ENCODE data around the gene TLE1. TPM values are rescaled to one million over a fixed set of nuclear protein-coding genes. Genes with fewer than 3 reads are reported as not detected.
A peak's percentile ranks its signal among the peaks of the same experiment; 100 is the strongest.

Gene TLE1
- total RNA-seq, 1 experiment from 2014 or later: 97.7 TPM

- POLR2A ChIA-PET: no interaction called here
- TF ChIP-seq, protein P1, sequence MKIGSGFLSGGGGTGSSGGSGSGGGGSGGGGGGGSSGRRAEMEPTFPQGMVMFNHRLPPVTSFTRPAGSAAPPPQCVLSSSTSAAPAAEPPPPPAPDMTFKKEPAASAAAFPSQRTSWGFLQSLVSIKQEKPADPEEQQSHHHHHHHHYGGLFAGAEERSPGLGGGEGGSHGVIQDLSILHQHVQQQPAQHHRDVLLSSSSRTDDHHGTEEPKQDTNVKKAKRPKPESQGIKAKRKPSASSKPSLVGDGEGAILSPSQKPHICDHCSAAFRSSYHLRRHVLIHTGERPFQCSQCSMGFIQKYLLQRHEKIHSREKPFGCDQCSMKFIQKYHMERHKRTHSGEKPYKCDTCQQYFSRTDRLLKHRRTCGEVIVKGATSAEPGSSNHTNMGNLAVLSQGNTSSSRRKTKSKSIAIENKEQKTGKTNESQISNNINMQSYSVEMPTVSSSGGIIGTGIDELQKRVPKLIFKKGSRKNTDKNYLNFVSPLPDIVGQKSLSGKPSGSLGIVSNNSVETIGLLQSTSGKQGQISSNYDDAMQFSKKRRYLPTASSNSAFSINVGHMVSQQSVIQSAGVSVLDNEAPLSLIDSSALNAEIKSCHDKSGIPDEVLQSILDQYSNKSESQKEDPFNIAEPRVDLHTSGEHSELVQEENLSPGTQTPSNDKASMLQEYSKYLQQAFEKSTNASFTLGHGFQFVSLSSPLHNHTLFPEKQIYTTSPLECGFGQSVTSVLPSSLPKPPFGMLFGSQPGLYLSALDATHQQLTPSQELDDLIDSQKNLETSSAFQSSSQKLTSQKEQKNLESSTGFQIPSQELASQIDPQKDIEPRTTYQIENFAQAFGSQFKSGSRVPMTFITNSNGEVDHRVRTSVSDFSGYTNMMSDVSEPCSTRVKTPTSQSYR (CRISPR knock-in tag; IDR thresholded peaks at IDR 0.05): no peak
- TF ChIP-seq MYBL2 (CRISPR knock-in tag; IDR thresholded peaks at IDR 0.05): no peak
- TF ChIP-seq, protein P2, sequence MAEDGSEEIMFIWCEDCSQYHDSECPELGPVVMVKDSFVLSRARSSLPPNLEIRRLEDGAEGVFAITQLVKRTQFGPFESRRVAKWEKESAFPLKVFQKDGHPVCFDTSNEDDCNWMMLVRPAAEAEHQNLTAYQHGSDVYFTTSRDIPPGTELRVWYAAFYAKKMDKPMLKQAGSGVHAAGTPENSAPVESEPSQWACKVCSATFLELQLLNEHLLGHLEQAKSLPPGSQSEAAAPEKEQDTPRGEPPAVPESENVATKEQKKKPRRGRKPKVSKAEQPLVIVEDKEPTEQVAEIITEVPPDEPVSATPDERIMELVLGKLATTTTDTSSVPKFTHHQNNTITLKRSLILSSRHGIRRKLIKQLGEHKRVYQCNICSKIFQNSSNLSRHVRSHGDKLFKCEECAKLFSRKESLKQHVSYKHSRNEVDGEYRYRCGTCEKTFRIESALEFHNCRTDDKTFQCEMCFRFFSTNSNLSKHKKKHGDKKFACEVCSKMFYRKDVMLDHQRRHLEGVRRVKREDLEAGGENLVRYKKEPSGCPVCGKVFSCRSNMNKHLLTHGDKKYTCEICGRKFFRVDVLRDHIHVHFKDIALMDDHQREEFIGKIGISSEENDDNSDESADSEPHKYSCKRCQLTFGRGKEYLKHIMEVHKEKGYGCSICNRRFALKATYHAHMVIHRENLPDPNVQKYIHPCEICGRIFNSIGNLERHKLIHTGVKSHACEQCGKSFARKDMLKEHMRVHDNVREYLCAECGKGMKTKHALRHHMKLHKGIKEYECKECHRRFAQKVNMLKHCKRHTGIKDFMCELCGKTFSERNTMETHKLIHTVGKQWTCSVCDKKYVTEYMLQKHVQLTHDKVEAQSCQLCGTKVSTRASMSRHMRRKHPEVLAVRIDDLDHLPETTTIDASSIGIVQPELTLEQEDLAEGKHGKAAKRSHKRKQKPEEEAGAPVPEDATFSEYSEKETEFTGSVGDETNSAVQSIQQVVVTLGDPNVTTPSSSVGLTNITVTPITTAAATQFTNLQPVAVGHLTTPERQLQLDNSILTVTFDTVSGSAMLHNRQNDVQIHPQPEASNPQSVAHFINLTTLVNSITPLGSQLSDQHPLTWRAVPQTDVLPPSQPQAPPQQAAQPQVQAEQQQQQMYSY (CRISPR knock-in tag; IDR thresholded peaks at IDR 0.05): no peak
- TF ChIP-seq MLX (CRISPR knock-in tag; IDR thresholded peaks at IDR 0.05): no peak
- TF ChIP-seq ZNF317 (CRISPR knock-in tag; IDR thresholded peaks at IDR 0.05; ENCODE audit: borderline replicate concordance, low read depth): no peak
- H3K27ac Mint-ChIP-seq: peak overlapping the region; percentile 8; the same call in 1 of the 2 replicates
- H3K36me3 Mint-ChIP-seq: peaks cover 28% of the 10 kb centered on the region
- H3K9me3 Mint-ChIP-seq: no peaks in the 10 kb centered on the region
- CTCF ChIA-PET: interaction anchor here (0.8 kb wide), 1 partner anchor 9 kb away, joined by 3 read pairs; no protein-coding TSS in a partner anchor
- H3K4me3 Mint-ChIP-seq: no peak overlapping the region
- peaks cover 33% of the 10 kb centered on the region for H3K4me1 Mint-ChIP-seq
- DNase-seq (ENCODE audit: low spot score) (no peak), ATAC-seq (no peak)
- H3K27me3 Mint-ChIP-seq (ENCODE audit: low read depth): no peaks in the 10 kb centered on the region
These were observed 7.2 kb downstream of the TLE1 start for GRCh38 chr9:81682177-81682576.

DNA sequence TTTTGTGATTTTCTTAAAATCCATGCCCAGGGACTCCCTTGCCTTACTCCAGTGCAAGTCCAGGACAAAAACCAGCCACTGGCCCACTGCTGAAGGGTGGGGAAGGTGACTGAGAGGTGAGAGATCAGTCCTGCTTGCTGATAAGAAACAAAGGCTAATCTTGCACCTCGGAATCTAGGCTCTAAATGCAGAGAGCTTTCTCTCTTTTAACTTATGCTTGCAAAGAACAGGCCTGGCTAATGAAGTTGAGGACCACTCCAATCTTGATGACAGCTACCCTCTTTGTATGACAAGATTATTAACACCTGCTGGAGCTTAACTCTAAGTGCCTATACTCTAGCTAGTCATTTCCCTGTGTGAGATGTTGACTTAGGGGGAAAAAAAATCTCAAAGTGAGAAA is 8.8 kb downstream of the TLE1 start:
- ATAC-seq (no peak), DNase-seq (ENCODE audit: low spot score) (no peak)
- Mint-ChIP-seq H3K36me3 (peaks cover 39% of the 10 kb centered on the region), H3K27ac (peak overlapping the region; percentile 68), H3K4me3 (peak overlapping the region; percentile 4; the same call in 1 of the 2 replicates), H3K4me1 (peaks cover 42% of the 10 kb centered on the region), H3K27me3 (ENCODE audit: low read depth) (no peaks in the 10 kb centered on the region), H3K9me3 (no peaks in the 10 kb centered on the region)
- ChIA-PET POLR2A (no interaction called here), CTCF (no interaction called here)
- TF ChIP-seq ZNF512 (CRISPR knock-in tag; IDR thresholded peaks at IDR 0.05; ENCODE audit: borderline replicate concordance): no peak

DNA sequence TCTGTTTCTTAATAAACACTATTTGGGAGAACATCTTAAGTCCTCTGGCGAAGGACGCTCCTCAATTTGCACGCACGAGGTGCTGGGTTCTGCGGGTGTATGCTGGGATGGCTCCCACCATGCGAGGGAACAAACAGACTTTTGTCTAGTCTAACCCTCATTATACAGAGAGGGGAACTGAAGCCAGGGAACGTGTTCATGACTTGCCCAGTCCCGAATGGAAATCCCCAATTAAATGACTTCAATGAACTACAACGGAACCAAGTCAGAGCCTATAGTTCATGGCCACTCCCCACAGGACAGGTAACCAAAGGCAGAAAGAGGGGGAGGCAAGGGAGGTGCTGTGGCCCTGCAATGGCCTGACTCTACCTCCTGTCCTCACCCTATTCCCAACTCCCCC is 9.3 kb downstream of the TLE1 start:
- ATAC-seq: peak; percentile 49
- TF ChIP-seq, protein P3, sequence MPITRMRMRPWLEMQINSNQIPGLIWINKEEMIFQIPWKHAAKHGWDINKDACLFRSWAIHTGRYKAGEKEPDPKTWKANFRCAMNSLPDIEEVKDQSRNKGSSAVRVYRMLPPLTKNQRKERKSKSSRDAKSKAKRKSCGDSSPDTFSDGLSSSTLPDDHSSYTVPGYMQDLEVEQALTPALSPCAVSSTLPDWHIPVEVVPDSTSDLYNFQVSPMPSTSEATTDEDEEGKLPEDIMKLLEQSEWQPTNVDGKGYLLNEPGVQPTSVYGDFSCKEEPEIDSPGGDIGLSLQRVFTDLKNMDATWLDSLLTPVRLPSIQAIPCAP (CRISPR knock-in tag; IDR thresholded peaks at IDR 0.05): no peak
- no peak for TF ChIP-seq FOXJ3 (CRISPR knock-in tag; IDR thresholded peaks at IDR 0.05; ENCODE audit: borderline replicate concordance)
- no peak for TF ChIP-seq NFATC4 (CRISPR knock-in tag; IDR thresholded peaks at IDR 0.05)
- TF ChIP-seq ZNF263 (CRISPR knock-in tag; IDR thresholded peaks at IDR 0.05; ENCODE audit: low read depth): no peak
- TF ChIP-seq EMX1 (CRISPR knock-in tag; IDR thresholded peaks at IDR 0.05): no peak
- no peak for TF ChIP-seq SP1 (CRISPR knock-in tag; conservative IDR thresholded peaks at IDR 0.05)
- TF ChIP-seq ZNF671 (CRISPR knock-in tag; IDR thresholded peaks at IDR 0.05): no peak
- no peak for TF ChIP-seq JAZF1 (CRISPR knock-in tag; IDR thresholded peaks at IDR 0.05)
- Mint-ChIP-seq H3K27ac (peak overlapping the region; percentile 68), H3K36me3 (peaks cover 44% of the 10 kb centered on the region), H3K9me3 (no peaks in the 10 kb centered on the region), H3K4me1 (peaks cover 46% of the 10 kb centered on the region), H3K27me3 (ENCODE audit: low read depth) (no peaks in the 10 kb centered on the region), H3K4me3 (no peak overlapping the region)
- no peak for DNase-seq (ENCODE audit: low spot score)
- CTCF ChIA-PET: no interaction called here
- POLR2A ChIA-PET: no interaction called here
